HG02973 (cell line): Measurements from ENCODE around the gene DCHS2.

Source experiments
- ATAC-seq: cut with Tn5 transposase; IDR thresholded peaks from one replicate; pipeline ENCODE4 v1.9.1; 2021; ENCODE audit warnings: moderate library complexity; ENCODE audit not compliant: unreplicated experiment

DCHS2 gene

DNA sequence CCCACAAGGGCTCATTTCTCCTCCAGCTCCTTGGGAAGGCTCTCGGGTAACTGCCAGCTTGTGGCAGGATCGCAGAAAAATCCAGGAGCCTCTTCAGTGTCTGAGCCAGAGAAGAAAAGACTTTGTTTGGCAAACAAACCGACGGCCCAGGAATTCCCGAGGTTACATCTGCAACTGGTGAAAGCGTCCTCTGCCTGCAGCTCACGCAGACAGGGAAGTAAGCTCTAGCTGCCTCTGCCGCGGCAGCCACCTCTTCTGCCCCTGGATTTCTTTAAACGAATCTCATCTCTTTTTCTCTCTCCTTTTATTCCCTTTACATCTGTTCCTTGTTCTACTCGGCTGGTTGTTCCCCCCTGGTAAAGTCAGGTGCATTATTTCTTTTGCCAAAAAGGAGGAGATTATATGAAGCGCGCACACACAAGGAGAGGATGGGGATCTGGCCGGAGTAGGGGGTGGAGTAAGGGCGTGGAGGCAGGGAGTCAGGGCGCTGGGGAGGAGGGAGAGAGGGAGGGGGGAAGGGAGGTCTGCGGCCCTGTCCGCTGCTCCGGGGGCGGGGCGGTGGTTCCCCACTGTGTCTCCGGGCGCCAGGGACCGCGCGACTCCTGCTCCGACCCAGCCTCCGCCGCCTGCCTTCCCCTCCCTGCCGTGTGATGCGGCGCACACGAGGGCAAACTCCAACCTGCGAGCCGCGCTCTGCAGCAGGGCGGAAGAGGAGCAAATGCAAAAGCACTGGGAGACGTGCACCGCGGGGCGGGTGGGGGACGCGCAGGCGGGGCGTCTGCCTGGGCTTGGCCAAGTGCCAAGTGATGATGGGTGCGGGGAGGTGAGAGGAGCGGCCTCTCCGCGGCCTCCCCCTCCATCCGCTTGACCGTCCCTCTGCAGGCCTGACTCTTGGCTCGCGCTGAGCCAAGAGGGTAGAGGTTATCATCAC, at the start of gene DCHS2:
Gene DCHS2, minus strand, starts transcription at position 459 of the 931 bp plus-strand sequence. Its CDS starts 444 bp downstream, at position 15.
- peak; percentile 48 for ATAC-seq

GRCh38 chr4:154534296-154534695, 42.7 kb upstream of the DCHS2 start:
- no peak for ATAC-seq

DNA sequence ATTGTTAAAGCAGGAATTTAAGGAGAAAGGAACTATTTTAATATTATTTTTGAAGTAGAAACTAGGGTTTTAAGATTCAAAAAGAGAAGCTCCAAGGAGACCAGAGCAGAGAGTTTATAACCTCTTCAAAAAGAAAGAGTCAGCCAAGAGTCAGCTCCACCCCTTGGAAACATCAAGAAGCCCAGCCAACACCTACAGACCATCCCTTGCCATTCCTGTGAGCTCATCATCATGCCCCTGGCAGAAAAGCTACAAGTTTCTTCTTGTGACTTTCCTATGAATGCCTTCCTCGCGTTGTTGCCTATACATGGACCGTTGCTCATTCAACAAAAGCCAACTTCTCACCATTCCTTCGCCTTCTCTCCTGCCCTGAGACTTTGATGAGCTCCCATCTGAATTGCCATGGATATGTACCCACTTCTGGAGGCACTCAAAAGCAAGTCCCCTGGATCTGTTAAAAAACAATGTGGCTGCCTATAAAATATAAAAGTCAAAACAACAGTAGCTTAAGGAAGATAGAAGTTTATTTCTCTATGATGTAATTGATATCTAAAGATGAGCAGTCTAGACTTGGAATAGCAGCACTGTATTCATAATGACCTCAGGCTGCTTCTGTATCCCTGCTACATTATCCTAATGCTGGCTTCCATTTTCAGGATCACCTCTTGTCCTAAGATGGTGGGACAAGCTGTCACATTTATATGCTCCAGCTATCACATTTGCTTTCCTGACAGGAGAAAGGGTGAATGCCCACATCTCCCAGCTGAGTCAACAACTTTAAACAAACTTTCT, 38.3 kb upstream of the DCHS2 start:
- ATAC-seq, result no peak

DNA sequence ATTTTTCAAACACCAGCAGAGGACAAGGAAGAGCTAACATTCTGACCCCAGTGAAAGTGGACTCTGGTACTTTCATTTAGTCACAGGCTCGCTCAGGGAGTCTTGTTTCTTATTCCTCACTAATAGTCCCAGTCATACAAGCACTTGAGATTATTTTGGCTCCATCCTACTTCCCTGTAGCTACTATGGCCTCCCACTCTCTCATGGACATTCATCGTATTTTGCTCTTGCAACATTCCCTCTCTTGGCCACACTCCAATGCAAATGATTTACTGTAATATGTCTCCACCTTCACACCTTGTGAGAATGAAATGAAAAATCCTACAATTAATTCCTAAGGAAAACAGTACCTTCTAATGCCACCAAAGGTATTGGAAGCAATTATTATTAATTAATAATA, 37.3 kb upstream of the DCHS2 start:
- ATAC-seq, result no peak

DNA sequence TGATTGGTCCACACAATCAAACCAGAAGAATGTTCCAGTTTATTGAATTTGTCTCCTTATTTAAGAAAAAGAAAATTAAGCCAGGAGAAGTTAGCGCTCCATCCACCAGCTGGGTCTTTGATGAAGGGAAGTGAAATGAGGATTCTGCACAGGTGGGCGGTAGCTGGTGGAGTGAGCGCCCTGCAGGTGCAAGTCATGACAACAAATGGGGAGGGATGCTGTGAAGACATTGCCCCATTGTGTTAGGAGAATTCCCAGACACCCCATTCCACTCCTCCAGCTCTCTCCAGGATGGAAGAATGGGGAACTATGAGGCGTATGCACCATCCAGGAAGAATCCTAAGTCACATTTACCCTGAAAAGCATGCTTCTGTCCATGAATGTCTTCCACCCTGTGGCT, 35.7 kb upstream of the DCHS2 start:
- no peak for ATAC-seq

DNA sequence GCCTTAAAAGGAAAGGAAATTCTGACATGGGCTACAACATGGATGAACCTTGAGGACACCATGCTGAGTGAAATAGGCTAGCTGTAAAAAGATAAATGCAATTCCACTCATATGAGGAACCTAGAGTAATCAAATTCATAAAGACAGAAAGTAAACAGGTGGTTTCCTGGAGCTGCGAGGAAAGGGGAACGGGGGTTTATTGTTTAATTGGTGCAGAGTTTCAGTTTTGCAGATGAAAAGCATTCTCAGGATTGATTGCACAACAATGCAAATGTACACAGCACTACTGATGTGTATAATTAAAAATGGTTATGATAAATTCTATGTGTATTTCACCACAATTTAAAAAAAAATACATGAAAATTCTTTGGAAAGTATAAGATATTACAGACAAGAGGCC, 34.6 kb upstream of the DCHS2 start:
- peak; percentile 63 for ATAC-seq

DNA sequence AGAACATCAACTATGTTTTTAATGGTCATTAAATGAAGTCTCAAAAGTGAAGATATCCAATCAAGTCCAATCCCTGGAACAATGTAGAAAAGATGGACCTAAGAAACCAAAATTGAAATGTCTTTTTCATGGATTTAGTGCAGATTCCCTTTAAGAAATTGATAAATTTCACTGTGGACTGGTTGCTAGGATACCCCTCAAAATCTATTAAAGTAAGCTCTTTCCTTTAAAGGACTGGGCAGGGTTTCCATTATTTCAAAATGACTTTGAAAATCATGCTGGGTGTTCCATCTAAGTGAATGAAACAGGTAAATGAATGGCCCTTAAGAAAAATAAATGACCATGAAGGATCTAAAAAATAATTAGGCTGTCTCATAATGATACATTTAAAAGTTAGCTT, 30.0 kb upstream of the DCHS2 start:
- no peak for ATAC-seq

DNA sequence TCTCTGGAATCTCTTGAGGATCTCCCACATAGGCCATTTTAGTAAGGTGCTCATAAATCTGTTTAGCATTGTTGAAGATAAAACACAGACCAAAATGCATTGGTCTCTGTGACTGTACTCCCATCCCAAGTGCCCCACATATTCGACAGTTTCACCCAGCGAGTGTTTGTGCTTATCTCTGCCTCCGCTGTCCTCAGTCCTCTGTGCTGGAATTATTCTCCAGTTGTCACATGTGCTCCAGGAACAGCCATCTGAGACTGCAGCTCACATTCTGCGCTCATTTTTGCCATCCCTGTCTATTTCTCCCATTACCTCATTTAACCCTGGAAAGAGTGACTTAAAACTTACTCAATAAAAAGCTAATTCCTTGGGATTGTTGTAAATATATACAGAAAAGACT, 27.6 kb upstream of the DCHS2 start:
- ATAC-seq, result no peak

GRCh38 chr4:154517591-154517990, 26.0 kb upstream of the DCHS2 start:
- no peak for ATAC-seq

DNA sequence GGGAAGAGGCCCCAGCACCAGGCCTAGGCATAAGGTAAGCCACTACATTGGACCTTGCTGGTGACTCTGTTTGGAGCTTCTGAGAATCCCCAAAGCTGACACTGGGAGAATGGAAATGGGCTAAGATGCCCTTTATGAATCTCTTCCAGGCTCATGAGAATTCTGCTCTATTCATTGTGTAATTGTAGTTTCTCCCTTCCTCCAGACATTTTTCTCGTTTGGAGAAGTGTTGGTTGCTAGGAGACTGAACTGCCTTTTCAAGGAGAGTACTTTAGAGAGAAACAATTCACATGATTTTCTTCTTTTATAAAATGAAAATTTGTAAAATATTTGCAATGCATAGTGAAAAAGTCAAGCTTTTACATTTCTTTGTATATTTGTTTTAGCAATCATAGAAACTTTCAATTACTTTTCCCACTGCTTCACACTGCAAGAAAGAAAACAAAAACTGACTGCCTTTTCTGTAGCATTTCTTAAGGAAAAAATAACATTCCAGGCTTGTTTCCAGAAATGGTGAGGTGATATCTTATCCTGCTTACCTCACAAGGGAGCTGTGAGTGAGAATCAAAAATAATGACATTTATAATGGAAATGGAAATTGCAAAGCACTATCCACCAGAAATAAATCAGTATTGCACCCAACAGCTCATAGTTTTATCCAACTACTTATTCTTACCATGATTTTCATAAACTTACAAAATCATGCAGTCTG, 24.9 kb upstream of the DCHS2 start:
- ATAC-seq, result no peak

DNA sequence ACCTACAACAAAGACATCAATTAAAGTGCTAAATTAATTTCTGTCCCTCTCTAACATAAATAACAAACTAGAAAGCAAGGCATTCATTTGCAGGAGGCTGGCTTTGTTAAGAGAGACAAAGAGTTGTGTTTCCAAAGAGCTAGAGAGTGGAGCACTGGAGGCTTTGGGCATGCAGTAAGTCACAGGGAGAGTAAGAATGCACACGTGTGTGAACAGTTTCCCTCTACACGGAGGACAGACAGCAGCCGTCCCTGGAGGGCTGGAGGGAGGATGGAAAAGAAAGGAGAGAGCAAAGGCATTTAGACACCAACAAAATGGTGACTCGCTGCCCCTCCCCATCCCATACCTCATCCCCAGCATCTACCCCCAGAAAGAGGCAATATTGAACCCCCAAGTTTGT, 20.4 kb upstream of the DCHS2 start:
- ATAC-seq, result no peak

- no peak for ATAC-seq
These were observed 19.9 kb upstream of the DCHS2 start for GRCh38 chr4:154511548-154511947.

- ATAC-seq, result no peak
These were observed 15.6 kb upstream of the DCHS2 start for GRCh38 chr4:154507156-154507555.

- peak; percentile 62 for ATAC-seq
These were observed 14.7 kb upstream of the DCHS2 start for GRCh38 chr4:154506253-154506652.

- ATAC-seq, result no peak
These were observed 12.0 kb upstream of the DCHS2 start for GRCh38 chr4:154503598-154503997.

GRCh38 chr4:154502111-154502510, 10.5 kb upstream of the DCHS2 start:
- no peak for ATAC-seq

GRCh38 chr4:154497889-154498288, 6.3 kb upstream of the DCHS2 start:
- no peak for ATAC-seq

DNA sequence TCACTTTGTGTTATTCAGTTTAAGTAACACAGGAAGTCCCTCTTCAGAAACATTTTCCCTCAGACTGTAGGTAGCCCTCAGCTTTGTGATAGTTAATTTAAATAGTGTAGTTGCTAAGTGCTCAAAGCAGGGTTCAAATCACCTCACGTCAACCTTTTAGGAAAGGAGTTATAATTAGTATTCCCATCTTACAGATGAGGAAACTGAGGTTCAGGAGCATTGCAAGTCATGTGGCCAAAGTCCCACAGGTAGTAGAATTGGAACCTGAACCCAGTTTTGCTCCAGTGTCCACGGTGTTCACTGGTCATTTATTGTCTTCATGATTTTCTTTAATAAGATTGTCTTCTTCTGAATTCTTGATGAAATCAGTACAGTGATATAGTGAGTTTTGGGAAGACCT, 4.3 kb upstream of the DCHS2 start:
- ATAC-seq, result no peak

GRCh38 chr4:154492288-154492687, 689 bp upstream of the DCHS2 start:
- ATAC-seq, result no peak

GRCh38 chr4:154490583-154491340, 837 bp downstream of the DCHS2 start:
- peak; percentile 52 for ATAC-seq

- no peak for ATAC-seq
These were observed 1.4 kb downstream of the DCHS2 start for GRCh38 chr4:154490234-154490582.
